ENCODE data around the gene HOXA5.

DNA sequence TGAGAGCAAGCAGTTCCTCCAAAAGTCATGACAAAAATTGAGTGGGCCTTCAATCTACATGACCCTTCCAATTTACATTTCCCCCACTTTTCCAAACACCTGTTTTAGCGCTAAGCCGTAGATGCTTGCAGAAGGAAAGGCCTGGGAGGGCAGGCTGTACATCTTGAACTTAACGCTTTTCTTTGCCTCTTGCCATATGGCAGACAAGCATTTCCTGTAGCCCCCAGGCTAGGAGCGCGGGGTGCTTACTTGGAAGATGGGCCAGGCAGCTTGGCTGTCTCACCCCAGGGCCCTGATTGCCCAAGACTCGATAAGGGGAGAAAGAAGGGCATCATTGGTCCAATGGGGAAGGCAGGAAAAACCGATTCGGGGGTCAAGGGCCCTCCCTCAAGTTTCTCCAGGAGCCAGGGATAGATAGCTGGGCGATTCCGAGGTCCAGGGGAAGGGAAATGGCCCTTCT is 28.9 kb upstream of the HOXA5 start:
- TF ChIP-seq, protein P1, sequence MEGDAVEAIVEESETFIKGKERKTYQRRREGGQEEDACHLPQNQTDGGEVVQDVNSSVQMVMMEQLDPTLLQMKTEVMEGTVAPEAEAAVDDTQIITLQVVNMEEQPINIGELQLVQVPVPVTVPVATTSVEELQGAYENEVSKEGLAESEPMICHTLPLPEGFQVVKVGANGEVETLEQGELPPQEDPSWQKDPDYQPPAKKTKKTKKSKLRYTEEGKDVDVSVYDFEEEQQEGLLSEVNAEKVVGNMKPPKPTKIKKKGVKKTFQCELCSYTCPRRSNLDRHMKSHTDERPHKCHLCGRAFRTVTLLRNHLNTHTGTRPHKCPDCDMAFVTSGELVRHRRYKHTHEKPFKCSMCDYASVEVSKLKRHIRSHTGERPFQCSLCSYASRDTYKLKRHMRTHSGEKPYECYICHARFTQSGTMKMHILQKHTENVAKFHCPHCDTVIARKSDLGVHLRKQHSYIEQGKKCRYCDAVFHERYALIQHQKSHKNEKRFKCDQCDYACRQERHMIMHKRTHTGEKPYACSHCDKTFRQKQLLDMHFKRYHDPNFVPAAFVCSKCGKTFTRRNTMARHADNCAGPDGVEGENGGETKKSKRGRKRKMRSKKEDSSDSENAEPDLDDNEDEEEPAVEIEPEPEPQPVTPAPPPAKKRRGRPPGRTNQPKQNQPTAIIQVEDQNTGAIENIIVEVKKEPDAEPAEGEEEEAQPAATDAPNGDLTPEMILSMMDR (IDR thresholded peaks at IDR 0.05; ENCODE audit: low read length): no peak
- TF ChIP-seq EZH2 (optimal IDR thresholded peaks at IDR 0.05; ENCODE audit: low read depth, low read length): no peak

Measured in MM.1S (cell line).